Adrenal gland (tissue), 12 donors: ENCODE measurements around the gene CTCF. TPM values are rescaled to one million over a fixed set of nuclear protein-coding genes. Genes with fewer than 3 reads are reported as not detected.

Source experiments
- DNase-seq, 7 donors: peaks; one replicate each; pipeline ENCODE4 v3.0.0-alpha.2; 2019 to 2020
- H3K27ac ChIP-seq, 5 donors: fragments of 200-600 bp; sonication (generic) in 4 of 5; 1 replicate in 3 of 5; 2 replicates in 2 of 5; pipeline versions ENCODE4 v1.5.1 to v1.8.0; 2016 to 2020; ENCODE audit warnings: mild to moderate bottlenecking in 1 of 5
- H3K27me3 ChIP-seq: fragments of 200-600 bp; 2 replicates; pipeline ENCODE4 v1.8.0; 2021
- H3K36me3 ChIP-seq, 2 donors: fragments of 200-600 bp; replicated peaks in 1 of 2; 1 replicate in 1 of 2; 2 replicates in 1 of 2; pipeline versions ENCODE4 v1.5.1 to v1.8.0; 2018 to 2022
- H3K4me1 ChIP-seq, 2 donors: fragments of 200-600 bp; replicated peaks in 1 of 2; 1 replicate in 1 of 2; 2 replicates in 1 of 2; pipeline versions ENCODE4 v1.5.1 to v1.8.0; 2018 to 2021
- H3K4me3 ChIP-seq, 4 donors: fragments of 200-600 bp; sonication (generic) in 3 of 4; one replicate each; pipeline ENCODE4 v1.5.1; 2016 to 2018
- H3K9me3 ChIP-seq, 3 donors: fragments of 200-600 bp; sonication (generic) in 1 of 3; replicated peaks in 1 of 3; 1 replicate in 2 of 3; 2 replicates in 1 of 3; pipeline versions ENCODE4 v1.5.1 to v1.8.0; 2016 to 2021
- CTCF ChIP-seq, 6 experiments: fragments of 450-650 bp in 4 of 6; fragments of 200-600 bp in 2 of 6; sonication (generic) in 1 of 6; IDR thresholded peaks; 1 replicate in 5 of 6; 2 replicates in 1 of 6; pipeline versions ENCODE4 v1.5.1 to v1.8.0; 2016 to 2021; ENCODE audit warnings: antibody characterized with exemption in 6 of 6, mild to moderate bottlenecking in 2 of 6, moderate library complexity in 1 of 6
- POLR2A ChIP-seq, 2 donors: fragments of 450-650 bp; IDR thresholded peaks; one replicate each; pipeline ENCODE4 v1.6.1; 2017; ENCODE audit warnings: antibody characterized with exemption in 2 of 2, mild to moderate bottlenecking in 2 of 2, moderate library complexity in 1 of 2
- WGBS, 4 donors: extraction: QIAGEN DNeasy Blood & Tissue Kit in 2 of 4; methylation state at CpG; one replicate each; pipeline versions ENCODE4 v1.1.5 to v1.1.7; 2013 to 2017; 5-methylcytosine and 5-hydroxymethylcytosine counted together
- intact Hi-C, 2 donors: fragments of 100-400 bp; cut with DNase I; formaldehyde crosslinking; loops; one replicate each; pipeline versions ENCODE4 v1.14.1 to v1.15.0; 2022 to 2023
- polyA plus RNA-seq, 3 donors: library from polyadenylated mRNA; stranded (reverse); fragments of 200-250 nt in 2 of 3; fragments of 350-450 nt in 1 of 3; fragmentation: Illumina TruSeq in 1 of 3; extraction: RNeasy Lipid Tissue Mini Kit (QIAGEN cat#74804) in 1 of 3; gene quantifications; one replicate each; pipeline ENCODE4 v1.2.3, GENCODE V29; 2013 to 2014
- total RNA-seq, 9 donors: library from RNA; depleted of rRNA in 4 of 9; stranded (reverse); fragments of >200 nt in 4 of 9; fragments of 120-200 nt in 1 of 9; fragmentation: NEBNext Ultra II Directional in 1 of 9; extraction: Animal tissue kit (Norgen Biotek cat#: 25700) in 1 of 9; gene quantifications; one replicate each; pipeline versions ENCODE4 v1.1.0 to v1.2.4, GENCODE V29; 2013 to 2023
- donor health status: healthy with polysubstance abuse.
- donor health status: Bipolar disorder and iron deficiency.
- donor health status: DM: yes; HTN: yes; CAD: no.
- donor health status: DM: no; HTN: no; CAD: no.
- donor health status: DM: no; HTN: no; CAD: no.
- donor health status: DM: yes; HTN: yes; CAD: no.

The CTCF gene
- total and polyA plus RNA-seq, 12 donors, result 18.4 to 53.5 (median 29.9) TPM

DNA sequence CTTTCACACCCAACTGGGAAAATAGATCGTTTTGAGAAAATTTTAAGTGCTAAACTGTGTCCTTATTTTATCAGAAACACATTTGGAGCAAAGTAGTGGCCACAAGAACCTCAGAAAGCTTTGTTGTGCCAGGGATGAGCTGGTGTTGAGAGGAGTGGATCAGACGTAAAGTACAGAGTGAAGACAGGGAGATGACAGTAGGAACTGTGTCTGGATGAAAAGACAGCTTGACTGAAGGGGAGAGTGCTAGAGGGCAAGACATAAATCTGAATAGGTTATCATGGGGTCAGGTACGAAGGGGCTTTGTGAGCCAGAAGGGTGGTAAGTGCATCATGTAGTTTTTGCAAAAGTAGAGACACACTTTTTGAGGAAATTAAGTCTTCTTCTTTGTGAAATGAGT, 43.3 kb downstream of the CTCF start:
- no peaks in the 10 kb centered on the region for H3K36me3 ChIP-seq
- H3K4me1 ChIP-seq, result peaks cover 0 to 7% of the 10 kb centered on the region in 2 donors
- TF ChIP-seq CTCF (IDR thresholded peaks at IDR 0.05), result no peak
- TF ChIP-seq POLR2A (IDR thresholded peaks at IDR 0.05), result no peak
- H3K27ac ChIP-seq, result no peak overlapping the region
- H3K27me3 ChIP-seq, result no peaks in the 10 kb centered on the region
- no peaks in the 10 kb centered on the region for H3K9me3 ChIP-seq
- intact Hi-C loops, result no loop called here
- 74 to 93% (median 79%) methylated on average over 3 of the region's 3 CpGs for WGBS, 4 donors
- no peak overlapping the region for H3K4me3 ChIP-seq
- DNase-seq, result no peak

GRCh38 chr16:67606632-67607031, 44.3 kb downstream of the CTCF start:
- no peak overlapping the region for H3K4me3 ChIP-seq
- peaks cover 0 to 9% of the 10 kb centered on the region in 2 donors for H3K36me3 ChIP-seq
- H3K4me1 ChIP-seq, result peaks cover 0 to 3% of the 10 kb centered on the region in 2 donors
- no peak for DNase-seq
- WGBS, 4 donors, result 77 to 82% (median 81%) methylated on average over 5 to 6 of the region's 6 CpGs
- H3K27me3 ChIP-seq, result no peaks in the 10 kb centered on the region
- intact Hi-C loops, result no loop called here
- no peak overlapping the region for H3K27ac ChIP-seq
- no peaks in the 10 kb centered on the region for H3K9me3 ChIP-seq
- TF ChIP-seq CTCF (IDR thresholded peaks at IDR 0.05) (no peak), POLR2A (IDR thresholded peaks at IDR 0.05) (no peak)

- no peaks in the 10 kb centered on the region for H3K27me3 ChIP-seq
- H3K4me1 ChIP-seq, result no peaks in the 10 kb centered on the region
- H3K9me3 ChIP-seq, result no peaks in the 10 kb centered on the region
- DNase-seq, result no peak
- H3K4me3 ChIP-seq, result no peak overlapping the region
- H3K27ac ChIP-seq, result no peak overlapping the region
- WGBS, 4 donors, result 79 to 94% (median 85%) methylated on average over 3 of the region's 3 CpGs
- TF ChIP-seq CTCF (IDR thresholded peaks at IDR 0.05) (no peak), POLR2A (IDR thresholded peaks at IDR 0.05) (no peak)
- H3K36me3 ChIP-seq, result peaks cover 0 to 23% of the 10 kb centered on the region in 2 donors
- intact Hi-C loops, result no loop called here
Observed at GRCh38 chr16:67608364-67608763, 46.0 kb downstream of the CTCF start.

DNA sequence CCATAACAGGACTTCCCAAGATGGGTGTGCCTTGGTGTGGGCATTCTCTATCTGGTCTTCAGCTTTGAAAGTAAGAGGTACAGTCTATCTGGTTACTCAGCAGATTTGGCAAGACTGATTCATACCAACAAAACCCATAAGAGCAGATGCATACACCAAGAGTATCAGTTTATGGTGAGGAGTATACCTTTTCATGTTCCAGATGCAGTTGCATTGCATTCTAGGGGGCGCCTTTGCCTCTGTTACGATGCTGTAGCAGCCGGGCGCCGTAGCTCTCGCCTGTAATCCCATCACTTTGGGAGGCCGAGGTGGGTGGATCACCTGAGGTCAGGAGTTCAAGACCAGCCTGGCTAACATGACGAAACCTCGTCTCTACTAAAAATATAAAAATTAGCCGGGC, 51.5 kb downstream of the CTCF start:
- H3K4me3 ChIP-seq, result no peak overlapping the region
- peaks cover 0 to 51% of the 10 kb centered on the region in 2 donors for H3K36me3 ChIP-seq
- DNase-seq, result no peak
- no peak overlapping the region for H3K27ac ChIP-seq
- TF ChIP-seq CTCF (IDR thresholded peaks at IDR 0.05) (no peak), POLR2A (IDR thresholded peaks at IDR 0.05) (no peak)
- no peaks in the 10 kb centered on the region for H3K4me1 ChIP-seq
- intact Hi-C loops, result no loop called here
- 82 to 94% (median 92%) methylated on average over 10 of the region's 10 CpGs for WGBS, 4 donors
- no peaks in the 10 kb centered on the region for H3K9me3 ChIP-seq
- H3K27me3 ChIP-seq, result no peaks in the 10 kb centered on the region
